ENCODE data around the gene BNIP5.

The BNIP5 gene

DNA sequence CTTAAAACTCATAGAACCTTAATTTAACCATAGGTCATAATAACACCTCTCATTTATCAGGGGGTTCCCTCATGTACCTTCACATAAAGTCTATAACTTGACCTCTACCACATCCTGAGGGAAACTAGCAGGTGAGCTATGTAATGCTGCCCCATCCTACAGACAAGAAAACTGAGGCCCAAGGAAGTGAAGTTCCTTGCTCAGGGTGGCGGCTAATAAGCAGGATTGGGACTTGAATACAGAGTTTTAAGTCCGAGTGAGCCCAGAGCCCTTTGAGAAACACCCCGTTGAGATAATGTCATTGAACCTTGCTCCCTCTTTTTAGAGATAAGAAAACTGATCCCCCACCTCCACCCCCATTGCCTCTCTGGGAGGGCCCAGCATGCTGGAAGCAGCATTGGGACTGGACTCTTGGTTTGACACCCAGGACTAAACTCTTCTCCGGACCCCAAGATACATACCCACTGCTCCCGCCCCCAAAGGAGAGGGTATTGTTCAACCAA lies 429 bp downstream of the BNIP5 start:
- TF ChIP-seq, protein P1, sequence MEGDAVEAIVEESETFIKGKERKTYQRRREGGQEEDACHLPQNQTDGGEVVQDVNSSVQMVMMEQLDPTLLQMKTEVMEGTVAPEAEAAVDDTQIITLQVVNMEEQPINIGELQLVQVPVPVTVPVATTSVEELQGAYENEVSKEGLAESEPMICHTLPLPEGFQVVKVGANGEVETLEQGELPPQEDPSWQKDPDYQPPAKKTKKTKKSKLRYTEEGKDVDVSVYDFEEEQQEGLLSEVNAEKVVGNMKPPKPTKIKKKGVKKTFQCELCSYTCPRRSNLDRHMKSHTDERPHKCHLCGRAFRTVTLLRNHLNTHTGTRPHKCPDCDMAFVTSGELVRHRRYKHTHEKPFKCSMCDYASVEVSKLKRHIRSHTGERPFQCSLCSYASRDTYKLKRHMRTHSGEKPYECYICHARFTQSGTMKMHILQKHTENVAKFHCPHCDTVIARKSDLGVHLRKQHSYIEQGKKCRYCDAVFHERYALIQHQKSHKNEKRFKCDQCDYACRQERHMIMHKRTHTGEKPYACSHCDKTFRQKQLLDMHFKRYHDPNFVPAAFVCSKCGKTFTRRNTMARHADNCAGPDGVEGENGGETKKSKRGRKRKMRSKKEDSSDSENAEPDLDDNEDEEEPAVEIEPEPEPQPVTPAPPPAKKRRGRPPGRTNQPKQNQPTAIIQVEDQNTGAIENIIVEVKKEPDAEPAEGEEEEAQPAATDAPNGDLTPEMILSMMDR (IDR thresholded peaks at IDR 0.05; ENCODE audit: borderline replicate concordance, control extremely low read depth, extremely low read depth, insufficient read depth, missing control alignments) = no peak
- no peak for DNase-seq (ENCODE audit: low spot score)
- in situ Hi-C loops (cut with MboI; ENCODE audit: low sequenced_read_pairs, unreplicated experiment) = no loop called here

DNA sequence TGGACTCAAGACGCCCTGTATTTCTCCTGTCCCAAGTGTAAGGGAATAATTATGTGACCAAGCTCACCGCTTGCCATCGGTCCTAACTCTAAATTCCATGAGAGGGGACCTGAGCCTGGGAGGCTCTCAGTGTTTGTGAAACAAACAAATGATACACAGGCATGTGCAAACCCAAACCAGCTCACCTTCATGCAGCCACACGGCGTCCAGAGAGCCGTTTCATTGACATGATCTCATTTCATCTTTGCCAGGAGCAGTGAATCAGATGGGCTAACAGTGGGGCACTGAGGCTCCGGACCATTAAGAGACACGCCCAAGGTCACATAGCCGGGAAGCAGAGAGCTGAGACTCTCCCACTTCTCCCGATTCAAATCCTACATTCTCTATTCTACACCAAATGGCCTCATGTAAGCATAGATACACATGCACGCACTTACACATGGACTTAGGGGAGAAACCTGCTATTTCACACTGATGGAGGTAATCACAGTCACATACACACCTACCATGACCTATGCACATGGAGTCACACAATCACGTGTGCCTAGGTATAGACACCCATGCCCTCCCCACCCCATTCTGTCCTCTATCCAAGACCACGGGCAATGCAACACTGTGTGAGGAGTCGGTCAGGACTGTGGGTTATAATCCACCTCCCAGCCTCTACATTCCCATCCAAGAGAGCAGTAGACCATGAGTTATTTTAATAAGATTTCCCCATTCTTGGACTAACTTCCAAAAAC lies 1.1 kb downstream of the BNIP5 start:
- no peak for DNase-seq (ENCODE audit: low spot score)
- TF ChIP-seq, protein P1 (IDR thresholded peaks at IDR 0.05; ENCODE audit: borderline replicate concordance, control extremely low read depth, extremely low read depth, insufficient read depth, missing control alignments) = no peak
- in situ Hi-C loops (cut with MboI; ENCODE audit: low sequenced_read_pairs, unreplicated experiment) = no loop called here

DNA sequence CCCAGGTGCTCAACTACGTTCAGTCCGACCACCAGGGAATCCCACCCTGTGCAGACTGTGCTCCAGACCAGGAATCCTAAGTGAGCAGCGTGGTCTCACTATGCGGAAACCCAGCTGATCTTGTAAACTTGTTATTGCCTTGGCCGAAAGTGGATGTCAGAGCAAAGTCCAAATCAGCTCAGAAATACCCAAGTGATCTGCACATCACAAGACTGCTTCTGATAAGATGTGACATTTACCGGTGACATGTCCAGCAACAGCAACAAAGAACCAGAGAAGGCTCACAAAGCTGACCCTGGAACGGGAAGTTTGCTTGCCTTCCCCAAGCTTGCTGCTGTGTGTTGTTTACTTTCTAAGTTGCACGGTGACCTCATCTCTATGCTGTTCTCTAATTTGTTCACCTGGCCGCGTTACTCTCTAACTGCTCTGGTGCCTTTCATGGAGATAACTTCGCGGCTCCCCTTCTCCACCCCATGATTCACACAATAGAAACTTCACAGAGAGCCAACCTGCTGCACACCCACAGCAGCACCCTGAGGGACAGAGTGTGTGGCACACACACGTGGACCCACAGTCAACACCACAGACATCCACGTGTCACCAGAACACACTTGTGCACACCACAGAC lies 1.7 kb downstream of the BNIP5 start:
- in situ Hi-C loops (cut with MboI; ENCODE audit: low sequenced_read_pairs, unreplicated experiment) = no loop called here
- TF ChIP-seq, protein P1 (IDR thresholded peaks at IDR 0.05; ENCODE audit: borderline replicate concordance, control extremely low read depth, extremely low read depth, insufficient read depth, missing control alignments) = no peak
- DNase-seq (ENCODE audit: low spot score) = no peak

DNA sequence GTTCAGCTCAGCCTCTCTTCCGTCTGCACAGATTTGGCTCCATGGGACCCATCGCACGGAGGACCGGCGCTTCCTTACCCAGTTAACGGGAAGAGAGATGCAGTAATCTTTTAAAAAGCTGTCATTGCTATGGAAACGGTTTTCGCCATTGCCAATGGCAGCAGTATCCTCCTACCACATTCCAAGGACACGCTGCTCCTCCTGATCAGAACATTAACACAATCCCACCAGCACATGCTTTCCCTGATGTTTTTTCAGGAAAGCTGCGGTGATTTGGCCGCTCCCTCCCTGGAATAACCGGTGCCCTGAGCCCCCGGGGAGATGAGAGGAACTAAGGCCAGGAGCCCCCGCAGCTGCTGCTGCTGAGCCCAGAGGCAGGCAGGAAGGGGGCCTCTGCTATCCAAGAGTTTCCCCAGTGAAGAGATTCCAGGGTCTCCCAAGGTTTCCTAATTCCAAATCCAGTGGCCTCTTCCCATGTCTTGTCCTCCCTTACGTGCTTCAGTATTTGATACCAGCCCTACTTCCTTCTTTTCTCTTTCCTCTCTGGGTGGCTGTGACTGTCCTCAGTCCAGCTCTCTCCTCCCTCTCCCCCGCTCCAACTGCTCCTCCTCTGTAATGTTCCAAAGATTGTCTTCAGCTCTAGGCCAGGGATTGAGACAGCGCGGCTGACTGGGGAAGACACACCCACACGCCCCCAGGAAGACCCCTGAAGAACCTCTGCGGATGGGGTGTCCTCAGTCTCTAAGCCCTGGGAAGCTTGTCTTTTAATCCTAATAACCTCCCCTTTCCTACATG lies 2.6 kb downstream of the BNIP5 start:
- in situ Hi-C loops (cut with MboI; ENCODE audit: low sequenced_read_pairs, unreplicated experiment) = no loop called here
- TF ChIP-seq, protein P1 (IDR thresholded peaks at IDR 0.05; ENCODE audit: borderline replicate concordance, control extremely low read depth, extremely low read depth, insufficient read depth, missing control alignments) = no peak
- no peak for DNase-seq (ENCODE audit: low spot score)

DNA sequence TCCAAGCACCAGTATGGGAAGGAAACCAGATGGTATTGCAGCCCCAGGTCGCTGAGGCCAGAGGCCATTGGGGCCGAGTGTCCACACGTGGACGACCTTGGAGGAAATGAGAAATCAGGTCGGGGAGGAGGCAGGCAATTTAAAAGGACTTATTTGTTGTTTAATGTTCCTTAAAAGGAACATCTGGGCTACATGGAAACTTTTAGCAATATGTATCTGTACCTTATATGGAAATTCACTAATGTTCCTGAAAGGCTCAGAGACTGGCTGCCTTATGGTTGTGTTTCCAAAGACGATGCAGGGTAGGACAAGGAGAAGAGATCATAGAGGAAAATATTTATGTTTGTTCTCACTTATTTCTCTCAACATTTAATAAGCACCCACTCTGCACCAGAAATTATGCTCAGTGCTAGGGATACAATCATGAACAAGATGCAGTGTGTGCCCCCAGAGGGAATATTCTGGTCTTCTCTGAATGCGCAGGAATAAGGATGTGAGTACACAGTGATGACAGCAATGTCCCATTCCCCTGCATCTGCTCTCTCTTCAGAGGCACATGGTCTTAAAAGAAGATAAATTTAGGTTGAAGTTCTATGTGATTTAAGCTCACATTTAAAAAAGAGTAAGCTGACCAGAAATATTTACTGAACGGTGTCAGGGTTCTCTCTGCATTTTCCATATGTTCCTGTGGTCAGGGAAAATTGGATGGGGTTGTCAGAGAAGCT lies 3.4 kb downstream of the BNIP5 start:
- in situ Hi-C loops (cut with MboI; ENCODE audit: low sequenced_read_pairs, unreplicated experiment) = no loop called here
- TF ChIP-seq, protein P1 (IDR thresholded peaks at IDR 0.05; ENCODE audit: borderline replicate concordance, control extremely low read depth, extremely low read depth, insufficient read depth, missing control alignments) = no peak
- DNase-seq (ENCODE audit: low spot score) = no peak

DNA sequence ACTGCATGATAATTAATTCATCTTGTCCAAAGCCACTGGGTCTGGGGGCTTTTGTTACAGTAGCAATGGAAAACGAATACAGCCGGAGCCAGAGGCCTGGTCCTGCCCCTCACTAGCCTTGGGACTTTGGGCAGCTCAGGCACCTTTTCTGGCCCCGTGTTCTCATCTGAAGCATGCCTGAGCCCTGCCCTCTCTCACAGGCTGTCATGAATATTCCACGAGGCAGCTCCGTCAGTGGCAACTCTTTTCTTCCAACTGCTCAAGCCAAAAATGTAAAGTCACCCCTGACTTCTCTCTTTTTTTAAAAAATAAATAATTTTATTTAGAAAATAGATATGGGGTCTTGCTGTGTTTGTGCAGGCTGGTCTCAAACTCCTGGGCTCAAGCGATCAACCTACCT lies 5.3 kb downstream of the BNIP5 start:
- in situ Hi-C loops (cut with MboI; ENCODE audit: low sequenced_read_pairs, unreplicated experiment) = no loop called here
- TF ChIP-seq, protein P1 (IDR thresholded peaks at IDR 0.05; ENCODE audit: borderline replicate concordance, control extremely low read depth, extremely low read depth, insufficient read depth, missing control alignments) = no peak
- DNase-seq (ENCODE audit: low spot score) = no peak

All from GM13976 (cell line).